Endothelial cell of umbilical vein (primary cell): Measurements from ENCODE around the gene MTTP. TPM values are rescaled to one million over a fixed set of nuclear protein-coding genes. Genes with fewer than 3 reads are reported as not detected.

Experiments used
- BruUV-seq: library from RNA; stranded (reverse); fragments of 400-500 nt; replicated peaks from 2 replicates; lab custom pipeline; 2021; lab: Mats Ljungman, UMichigan
- CTCF ChIA-PET: fragments of 300-600, 350-600 bp; sonication (Branson Sonifier 250); formaldehyde crosslinking; loops from one replicate; lab custom pipeline; 2021; ENCODE audit warnings: antibody characterized with exemption, inconsistent platforms; lab: Charles Lee
- POLR2A ChIA-PET: fragments of 300-600, 350-600 bp; sonication (Branson Sonifier 250); formaldehyde crosslinking; loops from one replicate; lab custom pipeline; 2021; ENCODE audit warnings: antibody characterized with exemption, inconsistent platforms; lab: Charles Lee
- DNase-seq: peaks from one replicate; pipeline ENCODE4 v3.0.0-alpha.2; 2011; ENCODE audit warnings: low read depth, low spot score
- FAIRE-seq: peaks from 2 replicates; lab custom pipeline; 2011; peaks lifted over from hg19 to GRCh38; lab: Jason Lieb, UNC
- H2AFZ ChIP-seq: 2 replicates; pipeline ENCODE4 v1.6.0; 2012; ENCODE audit warnings: low read depth, low read length, control low read depth, inconsistent platforms
- H3K27ac ChIP-seq: 2 replicates; pipeline ENCODE4 v1.5.1; 2011; ENCODE audit warnings: low read depth, mild to moderate bottlenecking, control low read depth, low read length, moderate library complexity; ENCODE audit not compliant: insufficient read depth
- H3K27me3 ChIP-seq, 2 experiments: 2 replicates each; pipeline versions ENCODE4 v1.6.0 to v1.6.1; 2011; ENCODE audit warnings: low read length in 2 of 2, mixed read lengths in 1 of 2; ENCODE audit not compliant: control insufficient read depth in 2 of 2, insufficient read depth in 2 of 2
- H3K36me3 ChIP-seq, 2 experiments: 2 replicates in 1 of 2; 3 replicates in 1 of 2; pipeline ENCODE4 v1.5.1; 2011; ENCODE audit warnings: low read length in 2 of 2, mild to moderate bottlenecking in 1 of 2, moderate library complexity in 1 of 2; ENCODE audit not compliant: control insufficient read depth in 2 of 2, insufficient read depth in 2 of 2; ENCODE audit errors: extremely low read depth in 1 of 2
- H3K4me1 ChIP-seq: 3 replicates; pipeline ENCODE4 v1.5.1; 2011; ENCODE audit warnings: mild to moderate bottlenecking, low read length; ENCODE audit not compliant: control insufficient read depth, insufficient read depth; ENCODE audit errors: extremely low read depth
- H3K4me2 ChIP-seq: 2 replicates; pipeline ENCODE4 v1.6.1; 2011; ENCODE audit warnings: low read length, control low read depth, mixed read lengths; ENCODE audit not compliant: insufficient read depth
- H3K4me3 ChIP-seq, 3 experiments: fragments of 200-600 bp in 1 of 3; sonication (generic), shearing (Covaris generic) in 1 of 3; replicated peaks in 1 of 3; 2 replicates each; pipeline ENCODE4 v1.5.1; 2011 to 2016; ENCODE audit warnings: control low read depth in 3 of 3, low read length in 3 of 3, mild to moderate bottlenecking in 2 of 3, inconsistent platforms in 1 of 3, low read depth in 1 of 3, moderate library complexity in 1 of 3; ENCODE audit not compliant: insufficient read depth in 1 of 3
- H3K79me2 ChIP-seq: 2 replicates; pipeline ENCODE4 v1.6.0; 2012; ENCODE audit warnings: low read length, inconsistent platforms; ENCODE audit not compliant: control insufficient read depth, insufficient read depth
- H3K9ac ChIP-seq: replicated peaks from 2 replicates; pipeline ENCODE3; 2011; ENCODE audit warnings: low read length, control low read depth; ENCODE audit not compliant: insufficient read depth; ENCODE audit errors: extremely low read depth
- H3K9me1 ChIP-seq: replicated peaks from 3 replicates; pipeline ENCODE4 v1.6.0; 2011; ENCODE audit warnings: mild to moderate bottlenecking, low read length; ENCODE audit not compliant: control insufficient read depth, insufficient read depth; ENCODE audit errors: extremely low read depth
- H3K9me3 ChIP-seq: replicated peaks from 2 replicates; pipeline ENCODE4 v1.5.1; 2012; ENCODE audit warnings: low read length, inconsistent platforms; ENCODE audit not compliant: control insufficient read depth, insufficient read depth
- H4K20me1 ChIP-seq: replicated peaks from 2 replicates; pipeline ENCODE3; 2011; ENCODE audit warnings: mild to moderate bottlenecking, low read length; ENCODE audit not compliant: control insufficient read depth, insufficient read depth; ENCODE audit errors: extremely low read depth
- CTCF ChIP-seq, 2 donors: IDR thresholded peaks; 1 replicate in 1 of 2; 2 replicates in 1 of 2; pipeline ENCODE4 v1.5.1; 2011; ENCODE audit warnings: low read length in 2 of 2, mild to moderate bottlenecking in 2 of 2, moderate library complexity in 2 of 2, control low read depth in 1 of 2, inconsistent platforms in 1 of 2, low read depth in 1 of 2; ENCODE audit not compliant: insufficient read depth in 1 of 2; ENCODE audit errors: extremely low read depth in 1 of 2
- EZH2 ChIP-seq: IDR thresholded peaks from 2 replicates; pipeline ENCODE4 v1.6.1; 2012; ENCODE audit warnings: borderline replicate concordance, low read depth, mild to moderate bottlenecking, moderate library complexity, low read length, inconsistent platforms; ENCODE audit not compliant: severe bottlenecking
- FOS ChIP-seq: IDR thresholded peaks from 2 replicates; pipeline ENCODE4 v1.6.1; 2011; ENCODE audit warnings: mild to moderate bottlenecking, low read length, moderate library complexity, borderline replicate concordance; ENCODE audit not compliant: insufficient read depth
- GATA2 ChIP-seq: IDR thresholded peaks from 2 replicates; pipeline ENCODE4 v1.7.0; 2011; ENCODE audit warnings: low read depth, mild to moderate bottlenecking, moderate library complexity, mixed read lengths, low read length; ENCODE audit not compliant: insufficient read length, insufficient read depth
- JUN ChIP-seq: IDR thresholded peaks from 2 replicates; pipeline ENCODE4 v1.6.1; 2011; ENCODE audit warnings: borderline replicate concordance, low read depth; ENCODE audit not compliant: insufficient read length, insufficient read depth
- MAX ChIP-seq: IDR thresholded peaks from 2 replicates; pipeline ENCODE4 v1.6.1; 2011; ENCODE audit not compliant: insufficient read depth, insufficient read length
- MYC ChIP-seq: IDR thresholded peaks from one replicate; pipeline ENCODE4 v1.6.1; 2011; ENCODE audit warnings: mild to moderate bottlenecking, low read depth, low read length
- POLR2A ChIP-seq: IDR thresholded peaks from 2 replicates; pipeline ENCODE4 v1.6.1; 2012; ENCODE audit warnings: low read depth, mild to moderate bottlenecking, control low read depth, low read length
- POLR2AphosphoS5 ChIP-seq: IDR thresholded peaks from 2 replicates; pipeline ENCODE4 v1.6.1; 2012; ENCODE audit warnings: low read depth, mild to moderate bottlenecking, control low read depth, low read length, moderate library complexity; ENCODE audit not compliant: insufficient read depth
- dilution Hi-C: fragments of 300-500 bp; cut with MboI; formaldehyde crosslinking; loops from one replicate; pipeline ENCODE4 v1.15.0; 2019; ENCODE audit warnings: low sequenced_read_pairs; ENCODE audit not compliant: extremely low pct_ligation_motif_present
- intact Hi-C: fragments of 100-400 bp; cut with micrococcal nuclease; formaldehyde crosslinking; loops from one replicate; pipeline ENCODE4 v1.10.0; 2022
- polyA plus RNA-seq, 4 experiments: library from polyadenylated mRNA; depleted of rRNA in 3 of 4; stranded (reverse) in 3 of 4; unstranded in 1 of 4; fragments of >200 nt; gene quantifications; 2 replicates each; pipeline versions ENCODE4 v1.2.1 to v1.2.3, GENCODE V29; 2011 to 2012; ENCODE audit warnings: missing spikeins in 1 of 4
- total RNA-seq: library from RNA; stranded (reverse); gene quantifications from 2 replicates; pipeline ENCODE4 v1.2.3, GENCODE V29; 2021

The MTTP gene
- total and polyA plus RNA-seq, 2 donors (not counting 3 experiments of a cell fraction or from before 2014, with no cell fraction given), result not detected

- no peaks in the 10 kb centered on the region for H3K4me1 ChIP-seq
- H3K4me3 ChIP-seq, result no peak overlapping the region
- H3K9ac ChIP-seq, result no peak overlapping the region
- H3K9me1 ChIP-seq, result no peaks in the 10 kb centered on the region
- dilution Hi-C loops (no loop called here), intact Hi-C loops (no loop called here)
- no peak for TF ChIP-seq MAX
- no peak for TF ChIP-seq FOS
- no peak for TF ChIP-seq JUN
- no peak for TF ChIP-seq MYC
- no peak for TF ChIP-seq EZH2
- TF ChIP-seq GATA2, result no peak
- TF ChIP-seq POLR2A, result no peak
- no peak for TF ChIP-seq POLR2AphosphoS5
- TF ChIP-seq CTCF (IDR thresholded peaks at IDR 0.05; ENCODE audit: extremely low read depth in 1 of 2, insufficient read depth in 1 of 2, low read depth in 1 of 2, low read length in 2 of 2), result no peak
- H3K4me2 ChIP-seq, result no peak overlapping the region
- BruUV-seq, result no TSS peak
- H2AFZ ChIP-seq, result no peak overlapping the region
- POLR2A ChIA-PET, result no interaction called here
- H3K27ac ChIP-seq, result no peak overlapping the region
- H3K9me3 ChIP-seq, result no peaks in the 10 kb centered on the region
- DNase-seq, result no peak
- no peak for FAIRE-seq
- no peaks in the 10 kb centered on the region for H3K79me2 ChIP-seq
- H4K20me1 ChIP-seq, result no peaks in the 10 kb centered on the region
- H3K36me3 ChIP-seq, result no peaks in the 10 kb centered on the region
- CTCF ChIA-PET, result no interaction called here
- no peaks in the 10 kb centered on the region for H3K27me3 ChIP-seq
Measured at GRCh38 chr4:99593781-99594641, 19.4 kb downstream of the MTTP start.
